ENCODE results near the gene RBMS2.

DNA sequence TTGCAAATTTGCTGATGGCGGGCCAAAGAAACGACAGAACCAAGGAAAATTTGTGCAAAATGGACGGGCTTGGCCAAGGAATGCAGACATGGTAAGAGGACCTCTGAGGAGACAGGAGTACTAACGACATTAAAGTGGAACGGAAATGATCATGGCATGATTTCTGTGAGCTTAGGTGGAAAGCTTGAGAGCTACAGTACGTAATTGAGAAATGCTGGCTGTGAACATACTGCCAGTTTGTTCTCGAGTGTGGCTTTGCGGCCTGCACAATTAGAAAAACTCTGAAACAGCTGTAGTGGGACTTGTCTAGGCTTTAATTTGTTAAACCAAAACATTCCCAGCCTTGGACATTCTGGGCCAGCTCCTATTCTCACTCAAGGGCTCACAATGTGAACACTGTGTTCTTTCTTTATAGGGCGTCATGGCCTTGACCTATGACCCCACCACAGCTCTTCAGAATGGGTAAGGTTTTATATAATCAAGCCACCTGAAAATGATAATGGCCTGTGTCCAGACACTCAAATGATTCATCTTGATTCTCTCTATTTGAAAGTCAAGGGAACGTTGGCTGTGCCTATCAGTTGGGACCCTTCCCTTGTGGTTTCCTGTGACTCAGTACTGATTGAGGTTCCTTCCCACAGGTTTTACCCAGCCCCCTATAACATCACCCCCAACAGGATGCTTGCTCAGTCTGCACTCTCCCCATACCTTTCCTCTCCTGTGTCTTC is 60.0 kb downstream of the RBMS2 start:
- no peak for TF ChIP-seq EZH2 (IDR thresholded peaks at IDR 0.05; ENCODE audit: borderline replicate concordance, insufficient read depth, low read depth, low read length, poor library complexity, severe bottlenecking)
- TF ChIP-seq, protein P1, sequence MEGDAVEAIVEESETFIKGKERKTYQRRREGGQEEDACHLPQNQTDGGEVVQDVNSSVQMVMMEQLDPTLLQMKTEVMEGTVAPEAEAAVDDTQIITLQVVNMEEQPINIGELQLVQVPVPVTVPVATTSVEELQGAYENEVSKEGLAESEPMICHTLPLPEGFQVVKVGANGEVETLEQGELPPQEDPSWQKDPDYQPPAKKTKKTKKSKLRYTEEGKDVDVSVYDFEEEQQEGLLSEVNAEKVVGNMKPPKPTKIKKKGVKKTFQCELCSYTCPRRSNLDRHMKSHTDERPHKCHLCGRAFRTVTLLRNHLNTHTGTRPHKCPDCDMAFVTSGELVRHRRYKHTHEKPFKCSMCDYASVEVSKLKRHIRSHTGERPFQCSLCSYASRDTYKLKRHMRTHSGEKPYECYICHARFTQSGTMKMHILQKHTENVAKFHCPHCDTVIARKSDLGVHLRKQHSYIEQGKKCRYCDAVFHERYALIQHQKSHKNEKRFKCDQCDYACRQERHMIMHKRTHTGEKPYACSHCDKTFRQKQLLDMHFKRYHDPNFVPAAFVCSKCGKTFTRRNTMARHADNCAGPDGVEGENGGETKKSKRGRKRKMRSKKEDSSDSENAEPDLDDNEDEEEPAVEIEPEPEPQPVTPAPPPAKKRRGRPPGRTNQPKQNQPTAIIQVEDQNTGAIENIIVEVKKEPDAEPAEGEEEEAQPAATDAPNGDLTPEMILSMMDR (IDR thresholded peaks at IDR 0.05) = no peak
